ENCODE results near the gene SH3PXD2A. TPM values are rescaled to one million over a fixed set of nuclear protein-coding genes. Genes with fewer than 3 reads are reported as not detected.

Gene SH3PXD2A
- total RNA-seq, 1 donor from 2014 or later, result 30.3 TPM

Small RNA genes lying within 50 kb of the gene (small RNA-seq; reads per million reads assigned to genes)
- gene RF00019, result not detected

Other genes starting within 250 kb of the SH3PXD2A start
- gene STN1, start 62.6 kb upstream of the SH3PXD2A start, total RNA-seq, result 20.9 TPM
- gene SLK, start 111.6 kb upstream of the SH3PXD2A start, total RNA-seq, result 30.3 TPM
- under 0.01 TPM for gene COL17A1, start 230.3 kb upstream of the SH3PXD2A start, total RNA-seq